WTC11 (cell line): Measurements from ENCODE around the gene TUBB2A.

Experiments used
- FOXP1 ChIP-seq: sonication (generic); formaldehyde crosslinking; IDR thresholded peaks from 2 replicates; pipeline ENCODE4 v1.8.0; 2022; ENCODE audit warnings: missing genetic modification reagents, mild to moderate bottlenecking, moderate library complexity, borderline replicate concordance
- MYBL2 ChIP-seq: sonication (generic); formaldehyde crosslinking; IDR thresholded peaks from 2 replicates; pipeline ENCODE4 v1.8.1; 2023; ENCODE audit warnings: mild to moderate bottlenecking, moderate library complexity, missing genetic modification reagents
- TEAD4 ChIP-seq: sonication (generic); formaldehyde crosslinking; IDR thresholded peaks from 2 replicates; pipeline ENCODE4 v1.8.0; 2022; ENCODE audit warnings: mild to moderate bottlenecking, missing genetic modification reagents
- ZNF263 ChIP-seq: sonication (generic); formaldehyde crosslinking; IDR thresholded peaks from 2 replicates; pipeline ENCODE4 v1.8.1; 2022; ENCODE audit warnings: low read depth, mild to moderate bottlenecking, moderate library complexity, missing genetic modification reagents
- TF ChIP-seq, protein P1 (sequence below): fragments of 200-600 bp; IDR thresholded peaks from 2 replicates; pipeline ENCODE4 v1.8.0; 2022; ENCODE audit warnings: antibody characterized with exemption
- TF ChIP-seq, protein P2 (sequence below): sonication (generic); formaldehyde crosslinking; IDR thresholded peaks from 2 replicates; pipeline ENCODE4 v1.8.1; 2023; ENCODE audit warnings: mild to moderate bottlenecking, missing genetic modification reagents, borderline replicate concordance
- TF ChIP-seq, protein P3 (sequence below): sonication (generic); formaldehyde crosslinking; IDR thresholded peaks from 2 replicates; pipeline ENCODE4 v1.8.1; 2022; ENCODE audit warnings: low read depth, missing genetic modification reagents, borderline replicate concordance

DNA sequence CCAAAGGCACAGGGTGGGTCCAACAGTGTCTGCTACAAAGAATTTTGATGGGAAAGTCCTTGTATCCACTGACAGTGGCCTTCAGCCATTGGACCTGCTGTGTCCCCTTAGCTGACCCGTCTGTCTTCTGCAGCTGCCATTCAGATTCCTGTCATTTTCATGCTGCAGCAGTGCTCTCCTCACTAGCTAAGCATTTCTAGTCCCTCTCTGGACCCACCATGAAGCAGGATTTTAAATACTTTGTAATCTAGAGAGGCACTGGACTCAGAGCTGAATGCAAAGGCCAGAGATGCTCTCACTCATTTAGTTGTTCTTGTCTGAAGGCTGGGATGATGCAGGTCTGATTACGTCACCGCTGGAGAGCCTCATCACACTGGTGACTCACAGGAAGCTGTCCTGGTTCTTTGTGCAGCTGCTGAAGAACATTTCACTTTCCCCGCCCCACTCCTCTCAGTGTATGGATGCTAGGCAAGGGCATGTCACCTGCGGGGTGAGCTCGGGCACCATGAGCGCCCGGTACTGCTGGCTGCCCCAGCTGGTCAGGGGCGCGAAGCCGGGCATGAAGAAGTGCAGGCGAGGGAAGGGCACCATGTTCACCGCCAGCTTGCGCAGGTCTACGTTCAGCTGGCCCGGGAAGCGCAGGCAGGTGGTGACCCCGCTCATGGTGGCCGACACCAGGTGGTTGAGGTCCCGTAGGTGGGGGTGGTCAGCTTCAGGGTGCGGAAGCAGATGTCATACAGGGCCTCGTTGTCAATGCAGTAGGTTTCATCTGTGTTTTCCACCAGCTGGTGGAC, 19.4 kb upstream of the TUBB2A start:
- TF ChIP-seq, protein P1, sequence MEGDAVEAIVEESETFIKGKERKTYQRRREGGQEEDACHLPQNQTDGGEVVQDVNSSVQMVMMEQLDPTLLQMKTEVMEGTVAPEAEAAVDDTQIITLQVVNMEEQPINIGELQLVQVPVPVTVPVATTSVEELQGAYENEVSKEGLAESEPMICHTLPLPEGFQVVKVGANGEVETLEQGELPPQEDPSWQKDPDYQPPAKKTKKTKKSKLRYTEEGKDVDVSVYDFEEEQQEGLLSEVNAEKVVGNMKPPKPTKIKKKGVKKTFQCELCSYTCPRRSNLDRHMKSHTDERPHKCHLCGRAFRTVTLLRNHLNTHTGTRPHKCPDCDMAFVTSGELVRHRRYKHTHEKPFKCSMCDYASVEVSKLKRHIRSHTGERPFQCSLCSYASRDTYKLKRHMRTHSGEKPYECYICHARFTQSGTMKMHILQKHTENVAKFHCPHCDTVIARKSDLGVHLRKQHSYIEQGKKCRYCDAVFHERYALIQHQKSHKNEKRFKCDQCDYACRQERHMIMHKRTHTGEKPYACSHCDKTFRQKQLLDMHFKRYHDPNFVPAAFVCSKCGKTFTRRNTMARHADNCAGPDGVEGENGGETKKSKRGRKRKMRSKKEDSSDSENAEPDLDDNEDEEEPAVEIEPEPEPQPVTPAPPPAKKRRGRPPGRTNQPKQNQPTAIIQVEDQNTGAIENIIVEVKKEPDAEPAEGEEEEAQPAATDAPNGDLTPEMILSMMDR: no peak
- TF ChIP-seq TEAD4 (CRISPR knock-in tag) (no peak), FOXP1 (CRISPR knock-in tag) (no peak), MYBL2 (no peak), ZNF263 (CRISPR knock-in tag) (no peak)
- TF ChIP-seq, protein P2, sequence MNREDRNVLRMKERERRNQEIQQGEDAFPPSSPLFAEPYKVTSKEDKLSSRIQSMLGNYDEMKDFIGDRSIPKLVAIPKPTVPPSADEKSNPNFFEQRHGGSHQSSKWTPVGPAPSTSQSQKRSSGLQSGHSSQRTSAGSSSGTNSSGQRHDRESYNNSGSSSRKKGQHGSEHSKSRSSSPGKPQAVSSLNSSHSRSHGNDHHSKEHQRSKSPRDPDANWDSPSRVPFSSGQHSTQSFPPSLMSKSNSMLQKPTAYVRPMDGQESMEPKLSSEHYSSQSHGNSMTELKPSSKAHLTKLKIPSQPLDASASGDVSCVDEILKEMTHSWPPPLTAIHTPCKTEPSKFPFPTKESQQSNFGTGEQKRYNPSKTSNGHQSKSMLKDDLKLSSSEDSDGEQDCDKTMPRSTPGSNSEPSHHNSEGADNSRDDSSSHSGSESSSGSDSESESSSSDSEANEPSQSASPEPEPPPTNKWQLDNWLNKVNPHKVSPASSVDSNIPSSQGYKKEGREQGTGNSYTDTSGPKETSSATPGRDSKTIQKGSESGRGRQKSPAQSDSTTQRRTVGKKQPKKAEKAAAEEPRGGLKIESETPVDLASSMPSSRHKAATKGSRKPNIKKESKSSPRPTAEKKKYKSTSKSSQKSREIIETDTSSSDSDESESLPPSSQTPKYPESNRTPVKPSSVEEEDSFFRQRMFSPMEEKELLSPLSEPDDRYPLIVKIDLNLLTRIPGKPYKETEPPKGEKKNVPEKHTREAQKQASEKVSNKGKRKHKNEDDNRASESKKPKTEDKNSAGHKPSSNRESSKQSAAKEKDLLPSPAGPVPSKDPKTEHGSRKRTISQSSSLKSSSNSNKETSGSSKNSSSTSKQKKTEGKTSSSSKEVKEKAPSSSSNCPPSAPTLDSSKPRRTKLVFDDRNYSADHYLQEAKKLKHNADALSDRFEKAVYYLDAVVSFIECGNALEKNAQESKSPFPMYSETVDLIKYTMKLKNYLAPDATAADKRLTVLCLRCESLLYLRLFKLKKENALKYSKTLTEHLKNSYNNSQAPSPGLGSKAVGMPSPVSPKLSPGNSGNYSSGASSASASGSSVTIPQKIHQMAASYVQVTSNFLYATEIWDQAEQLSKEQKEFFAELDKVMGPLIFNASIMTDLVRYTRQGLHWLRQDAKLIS (CRISPR knock-in tag): no peak
- TF ChIP-seq, protein P3, sequence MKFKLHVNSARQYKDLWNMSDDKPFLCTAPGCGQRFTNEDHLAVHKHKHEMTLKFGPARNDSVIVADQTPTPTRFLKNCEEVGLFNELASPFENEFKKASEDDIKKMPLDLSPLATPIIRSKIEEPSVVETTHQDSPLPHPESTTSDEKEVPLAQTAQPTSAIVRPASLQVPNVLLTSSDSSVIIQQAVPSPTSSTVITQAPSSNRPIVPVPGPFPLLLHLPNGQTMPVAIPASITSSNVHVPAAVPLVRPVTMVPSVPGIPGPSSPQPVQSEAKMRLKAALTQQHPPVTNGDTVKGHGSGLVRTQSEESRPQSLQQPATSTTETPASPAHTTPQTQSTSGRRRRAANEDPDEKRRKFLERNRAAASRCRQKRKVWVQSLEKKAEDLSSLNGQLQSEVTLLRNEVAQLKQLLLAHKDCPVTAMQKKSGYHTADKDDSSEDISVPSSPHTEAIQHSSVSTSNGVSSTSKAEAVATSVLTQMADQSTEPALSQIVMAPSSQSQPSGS (CRISPR knock-in tag): no peak
